NCI-H1436 (cell line): ENCODE data around the gene RBBP4.
"Not testable (repeated sequence)": the region's sequence is repeated elsewhere in the genome, so short reads cannot be mapped to it uniquely, and the experiment has no call there.

Experiments
- DNase-seq: peaks from one replicate; lab custom pipeline; 2025; lab: John Stamatoyannopoulos, UW

Gene RBBP4

GRCh38 chr1:32650752-32651460 is at the start of gene RBBP4:
Gene RBBP4, plus strand, starts transcription at chr1:32651208. Its CDS starts 99 bp downstream, at chr1:32651307.
- peak; percentile 97 for DNase-seq

DNA sequence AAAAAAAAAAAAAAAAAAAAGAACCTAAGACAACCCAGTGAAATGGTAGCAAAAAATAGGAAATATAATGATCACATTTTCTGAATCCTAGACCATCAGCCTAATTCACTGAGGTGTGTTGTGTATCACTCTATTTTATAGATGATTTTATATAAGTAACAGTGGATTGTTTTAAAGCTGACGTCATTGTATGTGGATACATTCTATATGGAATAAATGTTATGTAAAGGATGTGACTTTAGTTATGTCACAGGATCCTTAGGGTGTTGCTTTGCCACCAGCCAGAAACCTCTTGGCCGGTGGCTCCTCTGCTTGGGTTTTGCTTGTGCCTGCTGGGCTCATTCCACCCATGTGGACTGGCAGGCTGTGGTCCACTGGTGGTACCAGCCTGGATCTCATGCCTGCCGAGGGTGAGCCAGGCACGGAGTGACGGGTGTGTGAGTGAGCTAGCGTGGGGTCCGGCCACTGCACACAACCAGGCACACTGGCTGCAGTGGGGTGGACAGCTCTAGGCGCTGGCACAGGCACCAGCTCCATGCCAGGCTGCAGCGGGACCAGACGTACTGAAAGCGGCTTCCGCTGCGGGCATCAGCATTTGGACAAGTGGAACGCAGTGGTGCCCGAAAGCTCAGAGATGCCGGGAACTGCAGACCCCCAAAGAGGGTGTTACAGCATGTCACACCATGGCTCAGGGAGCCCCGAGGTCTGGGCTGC is 45.1 kb upstream of the RBBP4 start:
- no peak for DNase-seq

GRCh38 chr1:32606565-32607371 is 44.2 kb upstream of the RBBP4 start:
- DNase-seq = no peak

DNA sequence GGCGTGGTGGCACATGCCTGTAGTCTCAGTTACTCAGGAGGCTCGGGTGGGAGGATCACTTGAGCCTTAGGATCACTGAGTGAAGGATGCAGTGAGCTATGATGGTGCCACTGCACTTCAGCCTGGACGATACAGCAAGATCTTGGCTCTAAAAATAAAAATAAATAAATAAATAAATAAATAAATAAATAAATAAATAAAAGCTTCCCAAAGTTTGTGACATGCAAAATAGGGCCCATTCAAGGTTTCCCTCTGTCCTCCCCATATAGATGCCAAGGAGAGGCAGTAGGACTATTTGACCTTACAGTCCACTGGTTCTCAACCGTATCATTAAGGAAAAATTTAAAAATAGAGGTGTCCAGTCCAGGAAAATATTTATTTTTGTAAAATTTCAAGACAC is 41.8 kb upstream of the RBBP4 start:
- no peak for DNase-seq

GRCh38 chr1:32611859-32612188 is 39.2 kb upstream of the RBBP4 start:
- DNase-seq = no peak

DNA sequence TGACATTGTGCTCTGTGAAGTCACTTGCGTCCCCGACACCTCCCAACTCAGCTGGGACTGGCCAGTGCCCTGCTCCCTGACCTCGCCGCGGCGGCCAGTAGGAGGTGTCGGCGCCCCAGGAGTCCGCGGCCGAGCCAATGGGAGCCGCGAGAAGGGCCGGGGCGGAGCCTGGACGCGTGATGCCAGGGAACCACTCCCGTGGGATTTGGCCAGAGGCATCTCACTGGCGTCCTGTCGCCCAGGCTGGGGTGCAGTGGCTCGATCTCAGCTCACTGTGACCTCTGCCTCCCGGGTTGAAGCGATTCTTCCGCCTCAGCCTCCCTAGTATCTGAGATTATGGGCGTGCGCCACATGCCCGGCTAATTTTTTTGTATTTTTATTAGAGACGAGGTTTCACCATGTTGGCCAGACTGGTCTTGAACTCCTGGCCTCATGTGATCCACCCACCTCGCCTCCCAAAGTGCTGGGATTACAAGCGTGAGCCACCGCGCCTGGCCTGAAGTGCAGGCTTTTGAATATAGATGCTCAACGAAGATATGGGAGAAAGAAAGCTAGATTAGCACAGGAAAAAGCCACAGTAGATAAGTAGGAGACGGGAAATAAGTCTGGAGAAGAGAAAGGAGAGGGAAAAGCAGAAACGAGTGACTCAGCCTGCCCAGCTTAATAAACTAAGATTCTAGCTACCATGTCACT is 38.7 kb upstream of the RBBP4 start:
- peak; percentile 90 for DNase-seq

DNA sequence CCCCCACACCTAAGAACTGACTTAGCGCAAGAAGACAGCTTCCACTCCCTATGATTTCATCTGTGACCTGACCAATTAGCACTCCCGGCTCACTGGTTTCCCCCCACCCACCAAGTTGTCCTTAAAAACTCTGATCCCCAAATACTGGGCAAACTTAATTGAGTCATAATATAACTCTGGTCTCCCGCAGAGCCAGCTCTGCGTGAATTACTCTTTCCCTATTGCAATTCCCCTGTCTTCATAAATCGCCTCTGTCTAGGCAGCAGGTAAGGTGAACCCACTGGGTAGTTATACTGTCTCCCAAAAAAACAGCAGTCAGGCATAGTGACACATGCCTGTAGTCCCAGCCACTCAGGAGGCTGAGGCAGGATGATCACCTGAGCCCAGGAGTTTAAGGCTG is 37.5 kb upstream of the RBBP4 start:
- DNase-seq = no peak

DNA sequence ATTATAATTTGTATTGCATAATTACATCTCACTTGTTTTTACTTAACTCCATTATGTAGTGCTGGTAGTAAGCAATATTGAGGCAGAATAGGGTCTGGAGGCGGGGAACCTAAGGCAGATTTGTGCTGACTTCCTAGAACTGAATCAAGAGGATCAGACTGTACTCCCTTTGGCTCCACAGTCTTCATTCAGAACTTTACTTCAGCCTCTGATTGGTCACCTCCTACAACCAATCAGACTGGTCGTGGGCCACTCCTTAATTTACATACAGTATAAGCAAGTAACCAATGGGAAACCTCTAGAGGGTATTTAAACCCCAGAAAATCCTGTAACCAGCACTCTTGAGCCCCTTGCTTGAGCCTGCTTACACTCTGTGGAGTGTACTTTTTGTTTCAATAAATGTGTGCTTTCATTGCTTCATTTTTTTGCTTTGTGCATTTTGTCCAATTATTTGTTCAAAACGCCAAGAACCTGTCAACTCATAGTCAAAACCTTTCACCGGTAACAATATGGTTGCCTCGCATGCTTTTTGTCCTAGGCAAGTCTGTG is 32.3 kb upstream of the RBBP4 start:
- DNase-seq = no peak

DNA sequence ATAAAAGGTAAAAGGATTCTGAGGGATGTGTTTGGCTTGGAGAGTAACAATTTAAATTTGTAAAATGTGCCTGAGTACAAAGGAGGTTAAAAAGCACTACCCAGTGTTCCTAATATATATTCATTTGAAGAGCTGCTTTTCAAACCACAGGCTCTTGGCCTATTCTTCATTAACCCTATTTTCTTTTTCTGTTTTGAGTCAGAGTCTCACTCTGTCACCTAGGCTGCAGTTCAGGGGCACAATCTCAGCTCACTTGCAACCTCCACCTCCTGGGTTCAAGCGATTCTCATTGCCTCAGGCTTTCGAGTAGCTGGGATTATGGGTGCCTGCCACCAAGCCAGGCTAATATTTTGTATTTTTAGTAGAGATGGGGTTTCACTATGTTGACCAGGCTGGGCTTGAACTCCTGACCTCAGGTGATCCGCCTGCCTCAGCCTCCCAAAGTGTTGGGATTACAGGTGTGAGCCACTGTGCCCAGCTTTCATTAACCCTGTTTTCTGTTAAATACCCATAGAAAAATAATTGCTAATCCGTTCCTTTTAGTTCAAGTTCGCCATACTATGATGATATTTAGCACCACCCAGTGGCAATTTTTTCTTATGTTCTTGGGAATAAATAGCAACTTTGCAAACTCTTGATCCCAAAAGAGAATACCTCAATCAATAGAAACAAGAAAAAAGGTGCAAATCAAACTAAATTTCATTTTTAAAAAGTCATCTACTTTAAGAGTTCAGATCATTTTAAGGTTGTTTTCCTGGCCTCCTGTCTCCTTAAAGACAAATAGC is 31.1 kb upstream of the RBBP4 start:
- no peak for DNase-seq

DNA sequence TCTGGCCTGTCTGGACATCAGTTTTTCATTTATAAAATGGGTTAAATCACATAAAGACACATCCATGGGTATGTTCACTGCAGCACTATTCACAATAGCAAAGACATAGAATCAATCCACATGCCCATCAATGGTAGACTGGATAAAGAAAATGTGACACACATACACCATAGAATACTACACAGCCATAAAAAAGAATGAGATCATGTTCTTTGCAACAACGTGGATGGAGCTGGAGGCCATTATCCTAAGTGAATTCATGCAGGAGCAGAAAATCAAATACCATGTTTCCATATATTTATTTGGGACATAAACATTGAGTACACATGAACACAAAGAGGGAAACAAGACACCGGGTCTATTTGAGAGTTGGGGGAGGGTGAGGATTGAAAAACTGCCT is 28.8 kb upstream of the RBBP4 start:
- DNase-seq = no peak

DNA sequence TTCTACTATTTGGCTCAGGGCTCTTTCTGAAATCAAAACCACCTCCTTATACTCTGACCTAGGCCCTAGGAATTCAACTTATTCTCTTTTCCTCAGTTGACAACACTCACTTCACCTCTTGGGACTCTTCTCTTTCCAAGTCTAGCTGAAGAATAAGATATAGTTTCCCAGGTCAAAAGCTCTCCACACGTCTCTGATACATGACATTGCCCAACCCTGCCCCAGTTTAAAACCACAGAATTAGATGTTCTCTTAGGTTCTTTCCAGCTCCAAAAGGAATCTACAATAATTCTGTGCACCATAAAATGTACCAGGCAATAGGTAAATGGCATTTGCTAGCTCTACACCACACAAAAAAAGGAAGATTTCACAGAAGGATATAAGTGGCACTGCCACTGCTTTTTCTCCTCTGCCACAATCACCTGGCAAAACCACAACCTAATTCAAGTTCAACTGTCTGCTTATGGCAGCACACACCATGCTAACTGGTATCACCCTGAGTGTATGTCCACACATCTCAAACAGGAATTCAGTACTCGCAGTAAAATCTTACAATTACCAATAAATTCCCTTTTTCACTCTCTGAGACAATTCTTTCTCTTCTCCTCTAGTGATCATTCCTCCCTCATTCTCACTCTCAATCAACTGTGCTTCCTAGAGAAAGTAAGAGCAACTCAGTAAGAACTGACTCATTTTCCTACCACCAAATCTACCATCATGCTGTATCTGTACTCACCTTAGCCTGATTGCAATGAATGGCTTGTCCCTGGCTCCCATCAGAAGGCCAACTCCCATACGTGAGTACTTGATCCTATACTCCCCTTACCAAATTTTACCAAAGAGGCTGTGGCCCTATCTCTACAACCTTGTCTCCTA is 28.0 kb upstream of the RBBP4 start:
- DNase-seq = no peak

DNA sequence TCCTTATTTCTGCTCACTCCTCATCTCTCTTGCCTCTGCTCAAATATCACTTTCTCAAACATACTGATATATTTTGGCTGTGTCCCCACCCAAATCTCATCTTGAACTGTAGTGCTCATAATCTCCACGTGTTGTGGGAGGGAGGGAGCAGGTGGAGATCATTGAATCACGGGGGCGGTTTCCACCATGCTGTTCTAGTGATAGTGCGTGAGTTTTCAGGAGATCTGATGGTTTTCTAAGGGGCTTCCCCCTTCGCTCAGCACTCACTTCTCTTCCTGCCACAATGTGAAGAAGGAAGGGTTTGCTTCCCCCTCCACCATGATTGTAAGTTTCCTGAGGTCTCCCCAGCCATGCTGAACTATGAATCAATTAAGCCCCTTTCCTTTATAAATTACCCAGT is 27.2 kb upstream of the RBBP4 start:
- no peak for DNase-seq

DNA sequence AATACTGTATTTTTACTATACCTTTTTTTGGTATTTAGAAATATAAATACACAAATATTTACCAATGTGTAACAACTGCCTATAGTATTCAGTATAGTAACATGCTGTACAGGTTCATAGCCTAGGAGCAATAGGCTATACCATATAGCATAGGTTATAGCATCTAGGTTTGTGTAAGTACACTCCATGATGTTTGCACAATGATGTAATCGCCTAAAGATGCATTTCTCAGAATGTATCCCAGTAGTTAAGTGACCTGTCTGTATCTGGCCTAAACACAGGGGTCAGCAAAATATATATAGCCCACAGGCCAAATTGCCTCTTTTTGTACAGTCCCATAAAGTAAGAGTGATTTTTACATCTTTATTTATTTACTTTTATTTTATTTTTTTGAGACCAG is 24.8 kb upstream of the RBBP4 start:
- no peak for DNase-seq

GRCh38 chr1:32627596-32628162 is 23.3 kb upstream of the RBBP4 start:
- no peak for DNase-seq

GRCh38 chr1:32630173-32630572 is 20.8 kb upstream of the RBBP4 start:
- DNase-seq = not testable (repeated sequence)

- DNase-seq = no peak
These were observed 18.2 kb upstream of the RBBP4 start for GRCh38 chr1:32632829-32633228.

DNA sequence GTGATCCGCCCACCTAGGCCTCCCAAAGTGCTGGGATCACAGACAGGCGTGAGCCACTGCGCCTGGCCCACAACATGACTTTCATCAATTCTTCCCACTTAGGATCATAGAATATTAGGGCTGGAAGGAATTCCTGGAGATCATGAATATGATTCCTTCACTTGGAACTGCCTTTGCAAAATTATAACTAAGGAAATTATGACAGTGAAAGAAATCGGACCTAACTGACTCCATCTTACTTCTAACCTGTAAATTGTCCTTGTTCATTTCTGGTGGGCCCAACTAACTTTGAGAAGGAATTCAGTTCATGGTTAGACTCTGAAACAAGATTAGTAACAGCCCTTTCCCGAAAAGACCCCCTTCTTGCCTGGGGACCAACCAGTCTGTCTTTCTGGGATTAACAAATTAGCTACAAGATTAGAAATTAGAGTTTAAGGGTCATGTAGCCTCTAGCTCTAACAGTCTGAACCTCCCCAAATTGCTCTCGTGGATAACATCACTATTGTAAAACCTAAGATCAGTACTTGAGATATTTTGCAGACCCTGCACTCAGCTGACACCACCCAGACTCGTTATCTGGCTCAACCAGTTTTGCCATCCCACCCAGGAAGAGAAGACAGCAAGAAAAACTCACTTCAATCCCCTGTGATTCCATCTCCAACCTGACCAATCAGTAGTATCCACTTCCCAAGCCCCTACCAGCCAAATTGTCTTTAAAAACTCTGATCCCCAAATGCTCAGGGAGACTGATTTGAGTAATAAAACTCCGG is 15.3 kb upstream of the RBBP4 start:
- DNase-seq = no peak

DNA sequence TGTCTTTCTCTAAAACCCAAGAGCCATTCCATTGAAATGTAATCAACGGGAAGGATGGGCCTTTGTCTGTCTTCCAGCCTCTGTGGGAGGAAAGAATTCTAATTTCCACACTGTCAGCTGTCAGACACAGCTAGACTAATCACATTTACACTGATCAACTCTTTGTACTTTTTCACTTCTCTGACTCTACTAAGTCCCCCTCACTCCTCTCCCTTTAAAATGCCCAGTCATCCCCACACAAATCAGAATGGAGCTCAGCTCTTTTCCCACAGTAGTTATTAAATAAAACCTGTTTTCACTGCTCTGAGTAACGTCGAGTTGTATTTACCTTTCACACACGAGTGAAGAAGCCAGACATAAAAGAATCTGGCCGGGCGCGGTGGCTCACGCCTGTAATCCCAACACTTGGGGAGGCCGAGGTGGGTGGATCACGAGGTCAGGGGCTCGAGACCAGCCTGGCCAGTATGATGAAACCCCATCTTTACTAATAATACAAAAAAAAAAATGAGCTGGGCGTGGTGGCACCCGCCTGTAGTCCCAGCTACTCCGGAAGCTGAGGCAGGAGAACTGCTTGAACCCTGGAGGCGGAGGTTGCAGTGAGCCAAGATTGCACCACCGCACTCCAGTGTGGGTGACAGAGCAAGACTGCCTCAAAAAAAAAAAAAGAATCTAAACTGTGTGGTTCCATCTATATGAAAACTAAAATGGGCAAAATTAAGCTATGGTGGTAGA is 13.9 kb upstream of the RBBP4 start:
- DNase-seq = no peak
